LNCaP clone FGC (cell line): Measurements from ENCODE around the gene R3HCC1L.
"Not testable (repeated sequence)": the region's sequence is repeated elsewhere in the genome, so short reads cannot be mapped to it uniquely, and the experiment has no call there.

Source experiments
- DNase-seq: peaks from one replicate; pipeline ENCODE4 v3.0.0-alpha.2; 2011; ENCODE audit warnings: low read depth
- H3K4me3 ChIP-seq: 2 replicates; pipeline ENCODE4 v1.5.1; 2011; ENCODE audit warnings: mild to moderate bottlenecking, low read depth, low read length, control low read depth
- CTCF ChIP-seq: IDR thresholded peaks from 2 replicates; pipeline ENCODE4 v1.5.1; 2012; ENCODE audit warnings: mild to moderate bottlenecking; ENCODE audit not compliant: control insufficient read depth, insufficient read depth; ENCODE audit errors: extremely low read depth

R3HCC1L gene

GRCh38 chr10:98128802-98129201, 5.7 kb upstream of the R3HCC1L start:
- no peak for DNase-seq
- TF ChIP-seq CTCF: no peak
- no peak overlapping the region for H3K4me3 ChIP-seq

DNA sequence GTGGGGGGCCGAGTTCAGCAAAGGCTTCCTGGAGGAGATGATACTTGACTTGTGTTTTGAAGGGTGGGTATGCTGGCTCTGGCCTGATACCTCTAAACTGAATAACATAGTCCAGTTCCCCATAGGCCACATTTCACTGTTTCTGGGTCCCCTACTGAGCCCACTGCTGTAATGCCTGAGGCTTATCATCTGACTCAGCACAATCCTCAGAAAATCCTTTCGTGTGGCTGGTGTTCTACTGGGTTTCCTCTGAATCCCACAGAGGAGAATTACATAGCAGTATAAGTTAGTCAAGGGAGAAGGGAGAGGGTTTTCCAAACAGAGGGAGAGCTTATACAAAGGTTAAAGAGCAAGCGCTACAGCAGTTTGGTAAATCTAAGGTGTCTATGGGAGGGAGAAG, 2.8 kb upstream of the R3HCC1L start:
- DNase-seq: no peak
- no peak overlapping the region for H3K4me3 ChIP-seq
- TF ChIP-seq CTCF: no peak

DNA sequence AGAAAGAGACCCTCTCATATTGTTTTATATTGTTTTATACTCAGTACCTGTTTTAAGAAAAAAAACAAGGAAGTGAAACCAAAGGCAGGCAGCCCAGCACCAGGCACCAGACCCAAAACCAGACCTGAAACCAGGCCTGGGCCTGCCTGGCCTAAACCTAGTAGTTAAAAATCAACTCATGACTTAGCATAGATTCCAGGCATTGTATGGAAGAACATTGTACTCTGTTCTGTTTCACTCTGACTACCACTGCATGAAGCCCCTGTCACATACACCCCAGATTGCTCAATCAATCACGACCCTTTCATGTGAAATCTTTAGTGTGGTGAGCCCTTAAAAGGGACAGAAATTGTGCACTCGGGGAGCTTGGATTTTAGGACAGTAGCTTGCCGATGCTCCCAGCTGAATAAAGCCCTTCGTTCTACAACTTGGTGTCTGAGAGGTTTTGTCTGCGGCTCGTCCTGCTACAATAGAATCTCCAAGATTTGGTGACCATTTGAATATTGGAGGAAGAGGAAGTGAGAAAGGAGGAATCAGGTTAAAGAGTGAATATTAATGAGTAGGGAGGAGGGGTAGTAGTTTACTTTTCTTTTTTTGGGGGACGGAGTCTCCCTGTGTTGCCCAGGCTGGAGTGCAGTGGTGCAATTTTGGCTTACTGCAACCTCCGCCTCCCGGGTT, 1.2 kb upstream of the R3HCC1L start:
- H3K4me3 ChIP-seq, DNase-seq: not testable (repeated sequence)

DNA sequence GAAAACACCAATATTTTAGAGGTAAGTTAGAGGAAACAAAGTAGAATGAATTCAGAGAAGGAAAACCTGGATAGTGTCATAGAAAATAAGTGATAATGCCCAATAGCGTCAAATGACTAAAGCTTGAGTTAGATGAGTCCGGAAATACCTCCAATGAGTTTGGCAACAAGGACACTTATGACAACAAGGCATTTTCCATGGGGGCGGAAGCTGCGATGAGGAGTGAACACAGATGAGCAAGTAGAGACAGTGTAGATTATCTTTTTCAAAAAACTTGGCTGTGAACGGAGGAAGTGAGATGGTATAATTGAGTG, 383 bp upstream of the R3HCC1L start:
- no peak for DNase-seq
- peak overlapping the region; percentile 97 for H3K4me3 ChIP-seq
- TF ChIP-seq CTCF: no peak

GRCh38 chr10:98135222-98135899, 904 bp downstream of the R3HCC1L start:
- no peak for DNase-seq
- no peak for TF ChIP-seq CTCF
- peak overlapping the region; percentile 97 for H3K4me3 ChIP-seq

DNA sequence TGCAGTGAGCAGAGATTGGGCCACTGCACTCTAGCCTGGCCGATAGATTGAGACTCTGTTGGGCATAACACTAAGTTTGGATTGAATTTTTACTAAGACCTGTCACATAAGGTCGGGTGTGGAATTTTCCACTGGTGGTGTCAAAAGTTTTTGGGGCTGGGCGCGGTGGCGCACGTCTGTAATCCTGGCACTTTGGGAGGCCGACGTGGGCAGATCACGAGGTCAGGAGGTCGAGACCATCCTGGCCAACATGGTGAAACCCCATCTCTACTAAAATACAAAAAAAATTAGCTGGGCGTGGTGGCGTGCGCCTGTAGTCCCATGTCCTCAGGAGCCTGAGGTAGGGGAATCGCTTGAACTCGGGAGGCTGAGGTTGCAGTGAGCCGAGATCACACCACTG, 2.3 kb downstream of the R3HCC1L start:
- not testable (repeated sequence) for DNase-seq, H3K4me3 ChIP-seq

GRCh38 chr10:98138031-98138430, 3.6 kb downstream of the R3HCC1L start:
- no peak overlapping the region for H3K4me3 ChIP-seq
- DNase-seq: no peak
- no peak for TF ChIP-seq CTCF

GRCh38 chr10:98139431-98139830, 5.0 kb downstream of the R3HCC1L start:
- DNase-seq: no peak
- TF ChIP-seq CTCF: no peak
- no peak overlapping the region for H3K4me3 ChIP-seq
